ENCODE results near the gene MAGEA6. TPM values are rescaled to one million over a fixed set of nuclear protein-coding genes. Genes with fewer than 3 reads are reported as not detected.
A peak's percentile ranks its signal among the peaks of the same experiment; 100 is the strongest.
"Not testable (repeated sequence)": the region's sequence is repeated elsewhere in the genome, so short reads cannot be mapped to it uniquely, and the experiment has no call there.

The MAGEA6 gene
- total RNA-seq, 4 donors from 2014 or later, result not detected

DNA sequence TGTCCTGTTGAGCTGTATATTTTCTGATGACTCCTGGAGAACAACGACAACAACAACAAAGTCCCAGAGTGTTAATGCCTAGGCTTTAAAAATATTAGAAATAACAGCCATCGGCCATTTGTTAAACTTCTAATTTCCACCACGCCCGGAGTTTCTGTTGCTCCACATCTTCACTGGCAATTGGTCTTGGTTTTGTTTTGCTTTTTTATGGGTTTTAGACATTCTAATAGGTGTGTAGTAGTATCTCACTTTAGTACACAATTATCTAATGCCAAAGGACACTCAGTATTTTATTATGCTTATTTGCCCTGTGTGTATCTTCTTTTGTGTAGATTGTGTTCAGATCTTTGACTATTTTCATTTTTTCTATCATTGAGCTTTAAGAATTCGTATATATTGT lies 30.9 kb downstream of the MAGEA6 start:
- TF ChIP-seq POLR2A (IDR thresholded peaks at IDR 0.05), result no peak
- TF ChIP-seq, protein P1, sequence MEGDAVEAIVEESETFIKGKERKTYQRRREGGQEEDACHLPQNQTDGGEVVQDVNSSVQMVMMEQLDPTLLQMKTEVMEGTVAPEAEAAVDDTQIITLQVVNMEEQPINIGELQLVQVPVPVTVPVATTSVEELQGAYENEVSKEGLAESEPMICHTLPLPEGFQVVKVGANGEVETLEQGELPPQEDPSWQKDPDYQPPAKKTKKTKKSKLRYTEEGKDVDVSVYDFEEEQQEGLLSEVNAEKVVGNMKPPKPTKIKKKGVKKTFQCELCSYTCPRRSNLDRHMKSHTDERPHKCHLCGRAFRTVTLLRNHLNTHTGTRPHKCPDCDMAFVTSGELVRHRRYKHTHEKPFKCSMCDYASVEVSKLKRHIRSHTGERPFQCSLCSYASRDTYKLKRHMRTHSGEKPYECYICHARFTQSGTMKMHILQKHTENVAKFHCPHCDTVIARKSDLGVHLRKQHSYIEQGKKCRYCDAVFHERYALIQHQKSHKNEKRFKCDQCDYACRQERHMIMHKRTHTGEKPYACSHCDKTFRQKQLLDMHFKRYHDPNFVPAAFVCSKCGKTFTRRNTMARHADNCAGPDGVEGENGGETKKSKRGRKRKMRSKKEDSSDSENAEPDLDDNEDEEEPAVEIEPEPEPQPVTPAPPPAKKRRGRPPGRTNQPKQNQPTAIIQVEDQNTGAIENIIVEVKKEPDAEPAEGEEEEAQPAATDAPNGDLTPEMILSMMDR (IDR thresholded peaks at IDR 0.05), result no peak

DNA sequence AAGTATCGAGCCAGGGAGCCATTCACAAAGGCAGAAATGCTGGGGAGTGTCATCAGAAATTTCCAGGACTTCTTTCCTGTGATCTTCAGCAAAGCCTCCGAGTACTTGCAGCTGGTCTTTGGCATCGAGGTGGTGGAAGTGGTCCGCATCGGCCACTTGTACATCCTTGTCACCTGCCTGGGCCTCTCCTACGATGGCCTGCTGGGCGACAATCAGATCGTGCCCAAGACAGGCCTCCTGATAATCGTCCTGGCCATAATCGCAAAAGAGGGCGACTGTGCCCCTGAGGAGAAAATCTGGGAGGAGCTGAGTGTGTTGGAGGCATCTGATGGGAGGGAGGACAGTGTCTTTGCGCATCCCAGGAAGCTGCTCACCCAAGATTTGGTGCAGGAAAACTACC lies 33.0 kb downstream of the MAGEA6 start:
- H3K4me3 ChIP-seq (ENCODE audit: low read depth, poor library complexity, severe bottlenecking); intact Hi-C loops (cut with DNase I; ENCODE audit: low total_unique reads): not testable (repeated sequence)
- peak in 1 of 2 donors; percentile 68 for DNase-seq (ENCODE audit: low spot score in 2 of 2)
- 68 to 86% methylated on average over 2 to 12 of the region's 12 CpGs for WGBS, 2 donors

More for the DNA sequence above, 30.9 kb downstream of the MAGEA6 start:
- no peak overlapping the region for H3K4me3 ChIP-seq (ENCODE audit: low read depth, poor library complexity, severe bottlenecking)
- intact Hi-C loops (cut with DNase I; ENCODE audit: low total_unique reads), result no loop called here
- no peak for DNase-seq (ENCODE audit: low spot score in 2 of 2)
- 81 to 88% methylated on average over 5 of the region's 5 CpGs for WGBS, 2 donors

DNA sequence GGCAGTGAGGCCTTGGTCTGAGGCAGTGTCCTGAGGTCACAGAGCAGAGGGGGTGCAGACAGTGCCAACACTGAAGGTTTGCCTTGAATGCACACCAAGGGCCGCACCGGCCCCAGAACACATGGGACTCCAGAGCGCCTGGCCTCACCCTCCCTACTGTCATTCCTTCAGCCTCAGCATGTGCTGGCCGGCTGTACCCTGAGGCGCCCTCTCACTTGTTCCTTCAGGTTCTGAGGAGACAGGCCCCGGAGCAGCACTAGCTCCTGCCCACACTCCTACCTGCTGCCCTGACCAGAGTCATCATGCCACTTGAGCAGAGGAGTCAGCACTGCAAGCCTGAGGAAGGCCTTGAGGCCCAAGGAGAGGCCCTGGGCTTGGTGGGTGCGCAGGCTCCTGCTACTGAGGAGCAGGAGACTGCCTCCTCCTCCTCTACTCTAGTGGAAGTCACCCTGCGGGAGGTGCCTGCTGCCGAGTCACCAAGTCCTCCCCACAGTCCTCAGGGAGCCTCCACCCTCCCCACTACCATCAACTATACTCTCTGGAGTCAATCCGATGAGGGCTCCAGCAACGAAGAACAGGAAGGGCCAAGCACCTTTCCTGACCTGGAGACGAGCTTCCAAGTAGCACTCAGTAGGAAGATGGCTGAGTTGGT lies 33.5 kb downstream of the MAGEA6 start:
- intact Hi-C loops (cut with DNase I; ENCODE audit: low total_unique reads), result no loop called here
- TF ChIP-seq POLR2A (IDR thresholded peaks at IDR 0.05), result no peak
- TF ChIP-seq, protein P1 (IDR thresholded peaks at IDR 0.05), result no peak
- 78 to 90% methylated on average over 10 to 12 of the region's 12 CpGs for WGBS, 2 donors
- no peak overlapping the region for H3K4me3 ChIP-seq (ENCODE audit: low read depth, poor library complexity, severe bottlenecking)
- DNase-seq (ENCODE audit: low spot score in 2 of 2), result peak in 1 of 2 donors; percentile 75

DNA sequence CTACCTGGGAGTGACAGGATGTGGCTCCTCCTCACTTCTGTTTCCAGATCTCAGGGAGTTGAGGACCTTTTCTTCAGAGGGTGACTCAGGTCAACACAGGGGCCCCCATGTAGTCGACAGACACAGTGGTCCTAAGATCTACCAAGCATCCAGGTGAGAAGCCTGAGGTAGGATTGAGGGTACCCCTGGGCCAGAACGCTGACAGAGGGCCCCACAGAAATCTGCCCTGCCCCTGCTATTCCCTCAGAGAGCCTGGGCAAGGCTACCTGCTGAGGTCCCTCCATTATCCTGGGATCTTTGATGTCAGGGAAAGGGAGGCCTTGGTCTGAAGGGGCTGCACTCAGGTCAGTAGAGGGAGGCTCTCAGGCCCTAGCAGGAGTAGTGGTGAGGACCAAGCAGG lies 34.4 kb downstream of the MAGEA6 start:
- intact Hi-C loops (cut with DNase I; ENCODE audit: low total_unique reads), result no loop called here
- DNase-seq (ENCODE audit: low spot score in 2 of 2), result peak in 1 of 2 donors; percentile 80
- H3K4me3 ChIP-seq (ENCODE audit: low read depth, poor library complexity, severe bottlenecking), result no peak overlapping the region
- WGBS, 2 donors, result 71 to 73% methylated on average over 2 of the region's 2 CpGs
- no peak for TF ChIP-seq POLR2A (IDR thresholded peaks at IDR 0.05)
- TF ChIP-seq, protein P1 (IDR thresholded peaks at IDR 0.05), result no peak

DNA sequence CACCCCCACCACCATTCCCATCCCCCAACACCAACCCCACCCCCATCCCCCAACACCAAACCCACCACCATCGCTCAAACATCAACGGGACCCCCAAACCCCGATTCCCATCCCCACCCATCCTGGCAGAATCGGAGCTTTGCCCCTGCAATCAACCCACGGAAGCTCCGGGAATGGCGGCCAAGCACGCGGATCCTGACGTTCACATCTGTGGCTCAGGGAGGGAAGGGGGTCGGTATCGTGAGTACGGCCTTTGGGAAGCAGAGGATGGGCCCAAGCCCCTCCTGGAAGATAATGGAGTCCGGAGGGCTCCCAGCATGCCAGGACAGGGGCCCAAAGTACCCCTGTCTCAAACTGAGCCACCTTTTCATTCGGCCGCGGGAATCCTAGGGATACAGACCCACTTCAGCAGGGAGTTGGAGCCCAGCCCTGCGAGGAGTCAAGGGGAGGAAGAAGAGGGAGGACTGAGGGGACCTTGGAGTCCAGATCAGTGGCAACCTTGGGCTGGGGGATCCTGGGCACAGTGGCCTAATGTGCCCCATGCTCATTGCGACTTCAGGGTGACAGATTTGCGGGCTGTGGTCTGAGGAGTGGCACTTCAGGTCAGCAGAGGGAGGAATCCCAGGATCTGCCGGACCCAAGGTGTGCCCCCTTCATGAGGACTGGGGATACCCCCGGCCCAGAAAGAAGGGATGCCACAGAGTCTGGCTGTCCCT lies 35.2 kb downstream of the MAGEA6 start:
- DNase-seq (ENCODE audit: low spot score in 2 of 2), result peak in 1 of 2 donors; percentile 72

DNA sequence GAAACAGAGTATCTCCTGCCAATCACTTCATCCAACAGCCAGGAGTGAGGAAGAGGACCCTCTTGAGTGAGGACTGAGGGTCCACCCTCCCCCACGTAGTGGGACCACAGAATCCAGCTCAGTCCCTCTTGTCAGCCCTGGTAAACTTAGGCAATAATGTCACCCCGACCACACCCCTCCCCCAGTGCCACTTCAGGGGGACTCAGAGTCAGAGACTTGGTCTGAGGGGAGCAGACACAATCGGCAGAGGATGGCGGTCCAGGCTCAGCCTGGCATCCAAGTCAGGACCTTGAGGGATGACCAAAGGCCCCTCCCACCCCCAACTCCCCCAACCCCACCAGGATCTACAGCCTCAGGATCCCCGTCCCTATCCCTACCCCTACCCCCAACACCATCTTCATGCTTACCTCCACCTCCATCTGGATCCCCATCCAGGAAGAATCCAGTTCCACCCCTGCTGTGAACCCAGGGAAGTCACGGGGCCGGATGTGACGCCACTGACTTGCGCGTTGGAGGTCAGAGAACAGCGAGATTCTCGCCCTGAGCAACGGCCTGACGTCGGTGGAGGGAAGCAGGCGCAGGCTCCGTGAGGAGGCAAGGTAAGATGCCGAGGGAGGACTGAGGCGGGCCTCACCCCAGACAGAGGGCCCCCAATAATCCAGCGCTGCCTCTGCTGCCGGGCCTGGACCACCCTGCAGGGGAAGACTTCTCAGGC lies 36.1 kb downstream of the MAGEA6 start, which contains the start of the genes CSAG1 and MAGEA12:
CSAG1 (minus strand) TSS at position 461 of the 715 bp plus-strand sequence. CDS start 1,261 bp downstream, outside the sequence.
MAGEA12 (plus strand) TSS at position 497 of the 715 bp plus-strand sequence. CDS start 2,405 bp downstream, outside the sequence.
- no peak within 1 kb of the TSS for H3K4me3 ChIP-seq (ENCODE audit: low read depth, poor library complexity, severe bottlenecking)
- peak in 1 of 2 donors; percentile 48 for DNase-seq (ENCODE audit: low spot score in 2 of 2)
- WGBS, 2 donors, result 86 to 90% methylated on average over 9 to 19 of the region's 21 CpGs
- intact Hi-C loops (cut with DNase I; ENCODE audit: low total_unique reads), result no loop called here
- no peak for TF ChIP-seq POLR2A (IDR thresholded peaks at IDR 0.05)
- TF ChIP-seq, protein P1 (IDR thresholded peaks at IDR 0.05), result no peak

More for the DNA sequence above, 35.2 kb downstream of the MAGEA6 start:
- H3K4me3 ChIP-seq (ENCODE audit: low read depth, poor library complexity, severe bottlenecking); intact Hi-C loops (cut with DNase I; ENCODE audit: low total_unique reads): not testable (repeated sequence)
- 88 to 97% methylated on average over 14 to 22 of the region's 22 CpGs for WGBS, 2 donors
